Esophagus muscularis mucosa (tissue), 4 donors: ENCODE results near the gene FBXO36.

ENCODE experiments used
- EP300 ChIP-seq: sonication (generic); formaldehyde crosslinking; IDR thresholded peaks from one replicate; pipeline ENCODE4 v1.6.1; 2017; ENCODE audit warnings: antibody characterized with exemption
- POLR2A ChIP-seq: fragments of 450-650 bp; IDR thresholded peaks from one replicate; pipeline ENCODE4 v1.6.1; 2017; ENCODE audit warnings: antibody characterized with exemption, moderate library complexity, mild to moderate bottlenecking, low read depth
- TF ChIP-seq, protein P1 (sequence below), 3 experiments: fragments of 200-600 bp in 2 of 3; fragments of 450-650 bp in 1 of 3; sonication (generic) in 2 of 3; IDR thresholded peaks; one replicate each; pipeline ENCODE4 v1.5.1; 2017 to 2019; ENCODE audit warnings: antibody characterized with exemption in 3 of 3, mild to moderate bottlenecking in 2 of 3, moderate library complexity in 1 of 3

DNA sequence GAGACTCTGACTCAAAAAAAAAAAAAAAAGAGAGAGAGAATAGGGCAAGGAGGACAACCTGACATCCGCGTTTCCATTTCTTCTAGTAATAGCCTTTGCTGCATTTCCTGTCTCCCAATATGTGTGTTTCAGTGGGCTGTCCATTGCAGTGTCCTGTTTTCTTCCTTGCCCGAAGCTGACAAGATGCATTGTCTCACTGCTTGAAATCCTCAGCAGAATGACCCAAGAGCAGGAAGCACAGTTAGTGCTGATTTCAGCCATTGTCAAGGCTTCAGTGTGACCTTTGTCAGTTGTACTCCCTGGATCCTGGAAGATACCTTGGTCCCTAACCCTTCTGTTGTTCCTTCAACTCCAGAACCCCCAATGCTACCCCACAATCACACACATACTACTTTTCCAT, 75.3 kb downstream of the FBXO36 start:
- TF ChIP-seq EP300 (no peak), POLR2A (no peak)
- TF ChIP-seq, protein P1, sequence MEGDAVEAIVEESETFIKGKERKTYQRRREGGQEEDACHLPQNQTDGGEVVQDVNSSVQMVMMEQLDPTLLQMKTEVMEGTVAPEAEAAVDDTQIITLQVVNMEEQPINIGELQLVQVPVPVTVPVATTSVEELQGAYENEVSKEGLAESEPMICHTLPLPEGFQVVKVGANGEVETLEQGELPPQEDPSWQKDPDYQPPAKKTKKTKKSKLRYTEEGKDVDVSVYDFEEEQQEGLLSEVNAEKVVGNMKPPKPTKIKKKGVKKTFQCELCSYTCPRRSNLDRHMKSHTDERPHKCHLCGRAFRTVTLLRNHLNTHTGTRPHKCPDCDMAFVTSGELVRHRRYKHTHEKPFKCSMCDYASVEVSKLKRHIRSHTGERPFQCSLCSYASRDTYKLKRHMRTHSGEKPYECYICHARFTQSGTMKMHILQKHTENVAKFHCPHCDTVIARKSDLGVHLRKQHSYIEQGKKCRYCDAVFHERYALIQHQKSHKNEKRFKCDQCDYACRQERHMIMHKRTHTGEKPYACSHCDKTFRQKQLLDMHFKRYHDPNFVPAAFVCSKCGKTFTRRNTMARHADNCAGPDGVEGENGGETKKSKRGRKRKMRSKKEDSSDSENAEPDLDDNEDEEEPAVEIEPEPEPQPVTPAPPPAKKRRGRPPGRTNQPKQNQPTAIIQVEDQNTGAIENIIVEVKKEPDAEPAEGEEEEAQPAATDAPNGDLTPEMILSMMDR (IDR thresholded peaks at IDR 0.05), result no peak
